Skeletal muscle satellite cell (primary cell): ENCODE results near the gene ZNF808. TPM values are rescaled to one million over a fixed set of nuclear protein-coding genes. Genes with fewer than 3 reads are reported as not detected.
"Not testable (repeated sequence)": the region's sequence is repeated elsewhere in the genome, so short reads cannot be mapped to it uniquely, and the experiment has no call there.

ENCODE experiments used
- H3K27me3 ChIP-seq: 2 replicates; pipeline ENCODE4 v1.7.0; 2013; ENCODE audit warnings: low read length; ENCODE audit not compliant: control insufficient read depth, insufficient read depth
- H3K36me3 ChIP-seq: 2 replicates; pipeline ENCODE4 v1.7.0; 2013; ENCODE audit warnings: mild to moderate bottlenecking, control low read depth, low read length; ENCODE audit not compliant: insufficient read depth
- H3K4me1 ChIP-seq: 2 replicates; pipeline ENCODE4 v1.7.0; 2013; ENCODE audit warnings: low read length; ENCODE audit not compliant: control insufficient read depth, insufficient read depth
- H3K4me2 ChIP-seq: 2 replicates; pipeline ENCODE4 v1.7.0; 2013; ENCODE audit warnings: mild to moderate bottlenecking, low read length
- H3K4me3 ChIP-seq: 2 replicates; pipeline ENCODE4 v1.7.0; 2013; ENCODE audit warnings: low read length
- H3K9ac ChIP-seq: 2 replicates; pipeline ENCODE4 v1.7.0; 2013; ENCODE audit warnings: mild to moderate bottlenecking, low read depth, low read length, moderate library complexity
- H3K9me3 ChIP-seq: replicated peaks from 2 replicates; pipeline ENCODE4 v1.7.0; 2013; ENCODE audit warnings: mild to moderate bottlenecking, control low read depth, low read length
- total RNA-seq: library from RNA; depleted of rRNA; stranded (reverse); fragments of >200 nt; gene quantifications from 2 replicates; pipeline ENCODE4 v1.2.3, GENCODE V29; 2012; rRNA removed

ZNF808 gene
- 12.9 and 13.3 TPM in 2 replicates for total RNA-seq

- Histone ChIP-seq H3K4me3 (peak within 1 kb of the TSS; percentile 97), H3K36me3 (no peaks in the 10 kb centered on the region), H3K27me3 (no peaks in the 10 kb centered on the region), H3K4me2 (peak within 1 kb of the TSS; percentile 94), H3K9me3 (no peaks in the 10 kb centered on the region), H3K4me1 (no peaks in the 10 kb centered on the region), H3K9ac (peak within 1 kb of the TSS; percentile 91)
These were observed at the start of gene ZNF808 for GRCh38 chr19:52527134-52527955. Gene ZNF808, plus strand, starts transcription at chr19:52527668. Its CDS starts 15,617 bp downstream, at chr19:52543285.

- not testable (repeated sequence) for H3K36me3 ChIP-seq, H3K4me1 ChIP-seq, H3K4me3 ChIP-seq, H3K4me2 ChIP-seq, H3K27me3 ChIP-seq, H3K9ac ChIP-seq, H3K9me3 ChIP-seq
These were observed 43.2 kb upstream of the ZNF808 start for GRCh38 chr19:52484111-52484743.

GRCh38 chr19:52485064-52485463 lies 42.4 kb upstream of the ZNF808 start:
- not testable (repeated sequence) for H3K9ac ChIP-seq, H3K4me2 ChIP-seq, H3K9me3 ChIP-seq, H3K4me1 ChIP-seq, H3K36me3 ChIP-seq, H3K27me3 ChIP-seq, H3K4me3 ChIP-seq

- H3K27me3 ChIP-seq, H3K9ac ChIP-seq, H3K4me3 ChIP-seq, H3K9me3 ChIP-seq, H3K36me3 ChIP-seq, H3K4me2 ChIP-seq, H3K4me1 ChIP-seq: not testable (repeated sequence)
These were observed 41.8 kb upstream of the ZNF808 start for GRCh38 chr19:52485561-52486240.

- H3K4me2 ChIP-seq, result peak overlapping the region; percentile 11
- no peaks in the 10 kb centered on the region for H3K4me1 ChIP-seq
- H3K27me3 ChIP-seq, result no peaks in the 10 kb centered on the region
- H3K36me3 ChIP-seq, result no peaks in the 10 kb centered on the region
- no peak overlapping the region for H3K4me3 ChIP-seq
- peaks cover 4% of the 10 kb centered on the region for H3K9me3 ChIP-seq
- H3K9ac ChIP-seq, result no peak overlapping the region
These were observed 35.1 kb upstream of the ZNF808 start for GRCh38 chr19:52492201-52492993.

GRCh38 chr19:52492994-52493470 lies 34.4 kb upstream of the ZNF808 start:
- Histone ChIP-seq H3K4me2 (peak overlapping the region; percentile 11), H3K36me3 (no peaks in the 10 kb centered on the region), H3K9ac (no peak overlapping the region), H3K4me3 (no peak overlapping the region), H3K9me3 (peaks cover 4% of the 10 kb centered on the region), H3K27me3 (no peaks in the 10 kb centered on the region), H3K4me1 (no peaks in the 10 kb centered on the region)

- no peak overlapping the region for H3K9ac ChIP-seq
- no peaks in the 10 kb centered on the region for H3K4me1 ChIP-seq
- H3K4me2 ChIP-seq, result no peak overlapping the region
- no peaks in the 10 kb centered on the region for H3K27me3 ChIP-seq
- peaks cover 4% of the 10 kb centered on the region for H3K9me3 ChIP-seq
- H3K4me3 ChIP-seq, result no peak overlapping the region
- no peaks in the 10 kb centered on the region for H3K36me3 ChIP-seq
These were observed 33.0 kb upstream of the ZNF808 start for GRCh38 chr19:52494518-52494917.

GRCh38 chr19:52498571-52498970 lies 28.9 kb upstream of the ZNF808 start:
- Histone ChIP-seq H3K4me1 (no peaks in the 10 kb centered on the region), H3K9ac (no peak overlapping the region), H3K4me3 (no peak overlapping the region), H3K27me3 (no peaks in the 10 kb centered on the region), H3K9me3 (no peaks in the 10 kb centered on the region), H3K4me2 (no peak overlapping the region), H3K36me3 (no peaks in the 10 kb centered on the region)

GRCh38 chr19:52500474-52500873 lies 27.0 kb upstream of the ZNF808 start:
- not testable (repeated sequence) for H3K27me3 ChIP-seq, H3K9ac ChIP-seq, H3K4me3 ChIP-seq, H3K4me1 ChIP-seq, H3K4me2 ChIP-seq, H3K36me3 ChIP-seq, H3K9me3 ChIP-seq

GRCh38 chr19:52500991-52501390 lies 26.5 kb upstream of the ZNF808 start:
- not testable (repeated sequence) for H3K9ac ChIP-seq, H3K9me3 ChIP-seq, H3K4me1 ChIP-seq, H3K36me3 ChIP-seq, H3K27me3 ChIP-seq, H3K4me2 ChIP-seq, H3K4me3 ChIP-seq

- no peak overlapping the region for H3K4me3 ChIP-seq
- H3K9ac ChIP-seq, result no peak overlapping the region
- H3K36me3 ChIP-seq, result peaks cover 10% of the 10 kb centered on the region
- H3K9me3 ChIP-seq, result no peaks in the 10 kb centered on the region
- H3K4me2 ChIP-seq, result no peak overlapping the region
- H3K27me3 ChIP-seq, result no peaks in the 10 kb centered on the region
- H3K4me1 ChIP-seq, result no peaks in the 10 kb centered on the region
These were observed 20.2 kb upstream of the ZNF808 start for GRCh38 chr19:52507266-52507665.
